ENCODE data around the gene R3HDM2. TPM values are rescaled to one million over a fixed set of nuclear protein-coding genes. Genes with fewer than 3 reads are reported as not detected.
"Not testable (repeated sequence)": the region's sequence is repeated elsewhere in the genome, so short reads cannot be mapped to it uniquely, and the experiment has no call there.

The R3HDM2 gene
- total RNA-seq, 1 donor from 2014 or later, result 48.9 TPM

GRCh38 chr12:57368349-57369095 is 62.3 kb downstream of the R3HDM2 start:
- DNase-seq (no peak), ATAC-seq (ENCODE audit: poor library complexity) (no peak)
- intact Hi-C loops (cut with DNase I), result no loop called here

GRCh38 chr12:57367121-57367520 is 63.7 kb downstream of the R3HDM2 start:
- intact Hi-C loops (cut with DNase I), result no loop called here
- ATAC-seq (ENCODE audit: poor library complexity), result no peak
- DNase-seq, result no peak

DNA sequence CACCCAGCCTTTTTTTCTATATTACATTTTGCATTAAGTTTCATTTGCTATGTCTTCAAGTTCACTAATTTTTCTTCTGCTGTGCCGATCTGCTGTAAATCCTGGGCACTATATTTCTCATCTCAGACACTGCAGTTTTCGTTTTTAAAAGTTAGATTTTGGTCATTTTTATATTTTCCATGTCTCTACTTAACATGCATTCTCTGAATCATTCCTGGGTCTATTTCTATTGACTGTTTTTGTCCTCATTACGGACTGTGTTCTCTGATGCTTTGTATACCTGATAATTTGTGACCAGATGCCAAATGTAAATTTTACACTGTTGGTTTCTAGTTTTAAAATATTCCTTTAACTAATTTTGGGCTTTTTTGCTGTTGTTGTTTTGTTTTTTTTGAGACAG is 64.5 kb downstream of the R3HDM2 start:
- DNase-seq (no peak), ATAC-seq (ENCODE audit: poor library complexity) (no peak)
- intact Hi-C loops (cut with DNase I), result no loop called here

- ATAC-seq (ENCODE audit: poor library complexity); DNase-seq; intact Hi-C loops (cut with DNase I): not testable (repeated sequence)
These were observed 66.7 kb downstream of the R3HDM2 start for GRCh38 chr12:57364156-57364555.

- DNase-seq, result no peak
- no peak for ATAC-seq (ENCODE audit: poor library complexity)
- intact Hi-C loops (cut with DNase I), result no loop called here
These were observed 70.4 kb downstream of the R3HDM2 start for GRCh38 chr12:57360468-57360867.

DNA sequence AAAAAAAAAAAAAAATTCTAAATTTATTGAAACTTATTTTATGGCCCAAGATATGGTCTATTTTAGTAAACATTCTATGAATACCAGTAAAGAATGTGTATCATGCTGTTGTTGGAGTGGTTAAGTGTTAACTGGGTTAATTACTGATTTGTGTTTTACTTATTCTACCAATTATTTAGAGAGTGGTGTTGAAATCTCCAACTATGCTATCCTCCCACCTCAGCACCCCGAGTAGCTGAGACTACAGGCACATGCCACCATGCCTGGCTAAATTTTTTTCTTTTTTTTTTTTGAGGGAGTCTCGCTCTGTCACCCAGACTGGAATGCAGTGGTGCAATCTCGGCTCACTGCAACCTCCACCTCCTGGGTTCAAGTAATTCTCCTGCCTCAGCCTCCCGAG is 72.2 kb downstream of the R3HDM2 start:
- intact Hi-C loops (cut with DNase I), result no loop called here
- DNase-seq (no peak), ATAC-seq (ENCODE audit: poor library complexity) (no peak)

- intact Hi-C loops (cut with DNase I), result no loop called here
- no peak for ATAC-seq (ENCODE audit: poor library complexity)
- no peak for DNase-seq
These were observed 75.1 kb downstream of the R3HDM2 start for GRCh38 chr12:57355734-57356133.

DNA sequence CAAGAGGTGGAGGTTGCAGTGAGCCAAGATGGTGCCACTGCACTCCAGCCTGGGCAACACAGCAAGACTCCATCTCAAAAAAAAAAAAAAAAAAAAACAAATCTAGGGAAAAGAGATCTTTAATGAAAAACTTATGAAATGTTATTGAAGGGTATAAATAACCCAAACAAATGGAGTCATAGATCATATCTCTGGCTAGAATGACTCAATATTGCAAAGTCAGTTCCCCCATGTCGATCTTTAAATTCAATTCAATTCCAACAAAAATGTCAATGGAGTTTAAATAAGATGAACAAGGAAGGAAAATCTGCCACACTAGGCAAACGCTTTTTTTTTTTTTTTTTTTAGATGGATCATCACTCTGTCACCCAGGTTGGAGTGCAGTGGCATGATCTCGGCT is 78.7 kb downstream of the R3HDM2 start:
- ATAC-seq (ENCODE audit: poor library complexity) (no peak), DNase-seq (no peak)
- intact Hi-C loops (cut with DNase I), result no loop called here

DNA sequence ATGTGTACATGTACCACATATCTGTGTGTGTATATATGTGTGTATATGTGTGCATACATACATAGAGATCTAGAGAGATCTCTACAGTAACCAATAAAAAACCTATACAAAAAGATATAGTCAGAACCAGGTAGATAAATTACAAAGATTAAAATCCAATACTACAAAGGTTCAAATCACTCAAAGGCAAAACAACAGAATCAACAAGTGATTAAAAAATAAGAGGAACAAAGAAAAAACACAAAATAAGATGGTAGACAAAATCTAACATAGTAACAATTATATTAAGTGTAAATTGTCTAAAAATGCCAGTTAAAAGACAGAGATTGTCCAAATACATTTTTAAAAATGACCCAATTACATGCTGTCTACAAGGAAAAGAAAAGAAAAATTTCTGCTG is 83.6 kb downstream of the R3HDM2 start:
- DNase-seq (no peak), ATAC-seq (ENCODE audit: poor library complexity) (no peak)
- intact Hi-C loops (cut with DNase I), result no loop called here

DNA sequence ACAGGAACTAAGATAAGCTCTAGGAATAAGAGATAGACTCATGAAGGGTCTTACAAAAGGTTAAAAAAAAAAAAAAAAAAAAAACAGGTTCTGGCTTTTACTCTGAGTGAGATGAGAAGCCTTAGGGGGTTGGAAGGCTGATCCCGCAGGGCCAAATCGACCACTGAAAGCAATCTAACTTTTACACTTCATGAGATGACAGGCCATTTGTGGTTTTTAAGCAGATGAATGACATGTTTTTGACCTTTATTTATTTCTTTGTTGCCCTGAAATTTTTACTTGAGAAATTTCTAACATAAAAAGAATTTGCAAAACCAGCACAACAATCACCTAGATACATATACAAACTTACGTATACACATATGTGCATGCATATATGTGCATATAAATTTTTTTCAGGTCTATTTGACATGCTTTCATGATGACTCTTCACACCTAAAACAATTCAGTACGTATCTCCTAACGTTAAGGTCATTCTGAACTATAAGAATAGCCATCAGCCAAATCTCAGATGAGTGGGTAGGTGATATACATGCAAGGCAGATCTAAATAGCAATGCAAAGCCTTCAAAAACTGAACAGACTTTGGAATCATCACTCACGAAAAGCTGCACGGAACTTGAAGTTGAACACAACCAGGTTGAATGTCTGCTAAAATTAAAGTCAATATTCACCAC is 87.0 kb downstream of the R3HDM2 start:
- DNase-seq, result no peak
- intact Hi-C loops (cut with DNase I), result no loop called here

DNA sequence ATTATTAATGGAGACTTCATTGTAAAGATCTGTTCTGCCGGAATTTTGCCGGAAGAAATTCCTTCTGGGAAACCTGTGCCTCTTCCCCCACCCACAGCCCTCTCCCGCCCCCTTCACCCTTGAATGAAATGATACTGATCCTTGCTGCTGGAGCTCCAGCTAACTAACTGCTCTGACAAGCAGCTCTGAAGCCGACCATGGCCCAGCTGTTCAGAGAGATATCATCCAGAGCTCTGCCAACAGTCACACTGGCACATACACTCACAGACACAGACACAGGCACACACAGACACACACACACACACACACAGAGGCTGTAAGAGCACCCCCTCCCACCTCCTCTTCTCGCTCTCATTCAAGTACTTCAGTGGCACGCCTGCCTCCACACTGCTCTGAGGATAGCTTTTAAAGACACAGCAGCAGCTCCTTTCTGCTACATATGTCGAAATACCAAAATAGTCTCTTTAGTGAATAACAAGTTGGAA is 88.6 kb downstream of the R3HDM2 start:
- DNase-seq (no peak), ATAC-seq (ENCODE audit: poor library complexity) (peak; percentile 62)
- intact Hi-C loops (cut with DNase I), result no loop called here

More for the DNA sequence above, 87.0 kb downstream of the R3HDM2 start:
- ATAC-seq (ENCODE audit: poor library complexity), result no peak

DNA sequence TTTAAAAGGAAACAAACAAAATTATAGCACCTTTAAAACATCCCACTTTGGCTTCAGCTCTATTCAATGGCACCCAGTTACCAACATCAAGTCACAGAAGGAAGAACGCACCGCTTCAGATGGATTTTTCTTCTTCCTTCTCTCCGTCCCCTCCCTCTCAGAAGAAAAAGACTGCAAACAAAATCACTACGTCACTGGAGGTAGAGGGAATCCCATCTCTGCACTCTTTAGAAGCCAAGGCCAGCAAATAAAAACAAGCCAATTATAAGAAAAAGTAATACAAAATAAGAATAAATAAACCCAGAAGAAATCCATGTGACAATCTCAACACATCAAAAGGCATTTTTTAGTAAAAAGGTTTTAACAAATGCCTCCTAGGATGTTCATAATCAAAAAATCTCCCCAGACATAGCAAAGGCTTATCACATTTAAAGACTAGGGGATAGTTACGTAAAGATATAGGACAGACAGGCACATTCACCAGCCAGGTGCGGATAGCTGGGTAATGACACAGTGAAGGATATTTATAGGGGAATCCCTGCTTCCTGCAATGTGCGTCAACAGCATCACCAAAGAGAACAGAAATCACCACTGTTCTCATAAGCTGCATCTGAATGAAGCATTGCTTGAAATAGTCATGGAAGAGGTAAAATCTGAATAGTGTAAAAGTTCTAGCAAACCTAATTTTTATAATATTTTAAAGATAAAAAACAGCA is 89.4 kb downstream of the R3HDM2 start:
- intact Hi-C loops (cut with DNase I), result no loop called here
- no peak for DNase-seq
- peak; percentile 36 for ATAC-seq (ENCODE audit: poor library complexity)

DNA sequence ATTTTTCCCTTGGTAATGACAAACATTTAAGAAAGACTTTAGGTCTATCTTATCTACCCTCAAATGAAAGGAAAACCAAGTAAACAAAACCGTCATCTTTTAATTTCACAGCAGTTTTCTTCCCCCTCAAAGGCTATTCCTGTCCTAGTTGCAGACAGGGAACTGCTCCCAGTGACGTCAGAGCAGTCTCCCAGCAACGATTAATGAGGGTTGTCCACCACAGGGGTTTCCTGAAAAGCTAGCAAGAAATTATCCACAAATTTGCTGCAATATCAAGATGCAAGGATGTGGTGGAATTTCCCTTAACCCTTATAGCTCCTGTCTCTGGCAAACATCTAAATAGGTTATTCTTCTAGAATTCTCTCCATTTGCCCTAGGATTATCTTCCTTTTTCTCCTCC is 90.7 kb downstream of the R3HDM2 start:
- intact Hi-C loops (cut with DNase I), result no loop called here
- DNase-seq (peak; percentile 57), ATAC-seq (ENCODE audit: poor library complexity) (peak; percentile 80)

- intact Hi-C loops (cut with DNase I); DNase-seq; ATAC-seq (ENCODE audit: poor library complexity): not testable (repeated sequence)
These were observed 94.5 kb downstream of the R3HDM2 start for GRCh38 chr12:57336299-57336698.

DNA sequence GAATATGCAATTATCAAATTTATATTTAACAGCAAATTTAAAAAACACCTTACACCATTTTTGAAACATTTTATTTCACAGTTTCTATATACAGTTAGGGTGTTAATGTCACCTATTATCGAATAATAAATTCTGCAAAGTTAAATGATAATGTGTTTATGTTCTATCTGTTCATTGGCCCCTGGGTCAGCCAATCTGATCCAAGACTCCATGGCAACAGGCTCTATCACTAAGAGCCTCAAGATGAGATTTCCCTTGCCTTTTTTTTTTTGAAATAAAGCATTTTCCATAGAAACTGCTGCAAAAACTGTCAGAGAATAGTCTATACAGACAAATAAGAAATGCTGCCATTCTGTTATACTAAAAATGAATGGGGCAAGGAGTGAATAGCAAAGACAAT is 96.6 kb downstream of the R3HDM2 start:
- no peak for DNase-seq
- no peak for ATAC-seq (ENCODE audit: poor library complexity)
- intact Hi-C loops (cut with DNase I), result no loop called here

DNA sequence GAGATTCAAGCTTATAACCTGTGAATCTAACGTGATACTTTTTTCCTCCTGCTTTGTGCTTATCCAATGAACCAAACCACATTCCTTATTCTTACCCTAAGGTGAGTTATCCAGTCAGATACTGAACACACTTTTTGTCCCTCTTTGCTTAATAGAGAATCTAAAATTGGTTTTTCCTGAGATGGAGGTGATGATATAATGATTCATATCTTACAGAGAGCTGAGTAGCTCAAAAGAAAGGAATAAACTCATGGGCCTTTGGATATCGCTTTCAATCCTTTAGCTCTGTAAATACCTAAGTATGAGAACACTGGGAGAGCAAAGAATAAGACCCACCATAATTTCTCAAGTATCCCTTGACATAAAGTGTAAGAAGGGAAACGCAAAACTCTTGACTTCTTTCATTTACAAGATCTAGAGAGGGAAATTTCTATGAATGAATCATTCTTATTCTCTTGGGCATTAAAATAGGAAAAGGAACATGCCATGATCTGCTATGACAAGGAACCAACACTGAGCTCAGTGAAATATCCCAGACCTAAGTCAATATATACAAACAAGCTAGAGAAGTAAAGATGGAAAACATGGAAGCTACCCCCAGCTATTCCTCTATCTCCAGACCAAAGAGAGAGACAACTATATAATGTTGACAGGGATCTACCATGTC is 98.1 kb downstream of the R3HDM2 start:
- ATAC-seq (ENCODE audit: poor library complexity) (no peak), DNase-seq (no peak)
- intact Hi-C loops (cut with DNase I), result no loop called here

DNA sequence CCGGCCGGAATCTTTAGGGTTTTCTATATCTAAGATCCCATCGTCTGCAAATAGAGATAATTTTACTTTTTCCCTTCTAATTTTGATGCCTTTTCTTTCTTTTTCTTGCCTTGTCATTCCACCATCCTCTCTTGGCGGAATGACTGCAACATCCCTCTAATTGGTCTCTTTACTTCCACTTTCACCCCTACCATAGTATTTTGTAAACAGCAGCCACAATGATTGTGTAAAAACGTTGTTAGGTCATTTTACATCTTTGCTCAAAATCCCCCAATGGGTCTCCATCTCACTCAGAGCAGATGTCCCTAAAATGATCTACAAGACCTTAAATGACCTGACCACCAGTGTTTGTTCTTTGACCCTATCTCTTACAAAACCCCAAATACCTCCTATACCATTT is 99.9 kb downstream of the R3HDM2 start:
- DNase-seq, result no peak
- intact Hi-C loops (cut with DNase I), result no loop called here
- no peak for ATAC-seq (ENCODE audit: poor library complexity)

- DNase-seq, result no peak
- no peak for ATAC-seq (ENCODE audit: poor library complexity)
- intact Hi-C loops (cut with DNase I), result no loop called here
These were observed 101.6 kb downstream of the R3HDM2 start for GRCh38 chr12:57329219-57329618.

DNA sequence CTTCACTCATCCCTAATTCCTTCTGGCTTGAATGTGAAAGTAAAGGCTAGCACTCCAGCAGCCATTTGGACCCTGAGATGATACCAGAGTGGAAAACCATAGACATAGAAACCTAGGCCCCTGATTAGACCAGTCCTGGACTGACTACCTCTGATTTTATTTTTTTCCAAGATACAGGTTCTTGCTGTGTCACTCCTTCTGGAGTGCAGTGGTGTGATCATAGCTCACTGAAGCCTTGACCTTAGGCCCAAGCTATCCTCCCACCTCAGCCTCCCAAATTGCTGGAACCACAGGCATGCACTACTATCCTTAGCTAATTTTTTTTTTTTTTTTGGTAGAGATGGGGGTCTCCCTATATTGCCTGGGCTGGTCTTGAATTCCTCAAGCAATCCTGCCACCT is 105.4 kb downstream of the R3HDM2 start:
- no peak for DNase-seq
- intact Hi-C loops (cut with DNase I), result no loop called here
- ATAC-seq (ENCODE audit: poor library complexity), result no peak
